Stimulated activated CD8-positive, alpha-beta memory T cell treated with anti-CD3 and anti-CD28 coated beads, Interleukin-2, amount 100 ng/mL, for 48 hours (primary cell): ENCODE measurements around the gene SURF1.
A peak's percentile ranks its signal among the peaks of the same experiment; 100 is the strongest.
"Not testable (repeated sequence)": the region's sequence is repeated elsewhere in the genome, so short reads cannot be mapped to it uniquely, and the experiment has no call there.

ENCODE experiments used
- DNase-seq, 2 donors: peaks; one replicate each; pipeline ENCODE4 v3.0.0-alpha.2; 2020; ENCODE audit warnings: low read depth in 2 of 2

Gene SURF1

GRCh38 chr9:133344979-133345378 lies 11.3 kb downstream of the SURF1 start:
- no peak for DNase-seq

GRCh38 chr9:133344071-133344470 lies 12.2 kb downstream of the SURF1 start:
- DNase-seq: no peak

GRCh38 chr9:133342570-133342969 lies 13.7 kb downstream of the SURF1 start:
- no peak for DNase-seq

- no peak for DNase-seq
Measured at GRCh38 chr9:133342069-133342406, 14.2 kb downstream of the SURF1 start.

GRCh38 chr9:133341369-133342068 lies 14.8 kb downstream of the SURF1 start:
- DNase-seq: no peak

GRCh38 chr9:133340916-133341315 lies 15.4 kb downstream of the SURF1 start:
- no peak for DNase-seq

- DNase-seq: no peak
Measured at GRCh38 chr9:133340256-133340655, 16.0 kb downstream of the SURF1 start.

GRCh38 chr9:133339641-133340040 lies 16.6 kb downstream of the SURF1 start:
- no peak for DNase-seq

GRCh38 chr9:133335924-133336811 lies 20.1 kb downstream of the SURF1 start, which contains the start of gene SURF6:
Gene SURF6, minus strand, starts transcription at chr9:133336188. Its CDS starts 56 bp downstream, at chr9:133336132.
- peak; percentile 88 to 94 for DNase-seq

GRCh38 chr9:133334888-133335287 lies 21.4 kb downstream of the SURF1 start:
- not testable (repeated sequence) for DNase-seq

- no peak for DNase-seq
Measured at GRCh38 chr9:133334161-133334560, 22.1 kb downstream of the SURF1 start.

- no peak for DNase-seq
Measured at GRCh38 chr9:133333566-133333965, 22.7 kb downstream of the SURF1 start.

GRCh38 chr9:133333011-133333410 lies 23.3 kb downstream of the SURF1 start:
- no peak for DNase-seq

- no peak for DNase-seq
Measured at GRCh38 chr9:133332381-133332730, 23.9 kb downstream of the SURF1 start.

- no peak for DNase-seq
Measured at GRCh38 chr9:133331641-133332380, 24.5 kb downstream of the SURF1 start.

- no peak for DNase-seq
Measured at GRCh38 chr9:133331221-133331620, 25.1 kb downstream of the SURF1 start.

- DNase-seq: not testable (repeated sequence)
Measured at GRCh38 chr9:133329306-133330156, 26.8 kb downstream of the SURF1 start.

GRCh38 chr9:133327834-133328484 lies 28.3 kb downstream of the SURF1 start:
- no peak for DNase-seq

- DNase-seq: not testable (repeated sequence)
Measured at GRCh38 chr9:133327021-133327420, 29.3 kb downstream of the SURF1 start.

GRCh38 chr9:133323991-133324703 lies 32.1 kb downstream of the SURF1 start:
- no peak for DNase-seq
